MM.1S (cell line): Measurements from ENCODE around the gene KCNIP4.

ENCODE experiments used
- EZH2 ChIP-seq: fragments of 300-600 bp; sonication (generic); optimal IDR thresholded peaks from 2 replicates; pipeline ENCODE3; 2017; ENCODE audit warnings: low read depth, mild to moderate bottlenecking, antibody characterized with exemption, low read length, mixed read lengths
- TF ChIP-seq, protein P1 (sequence below): fragments of 300-600 bp; sonication (generic); IDR thresholded peaks from 2 replicates; pipeline ENCODE4 v1.5.1; 2016; ENCODE audit warnings: antibody characterized with exemption, low read length, mixed read lengths

DNA sequence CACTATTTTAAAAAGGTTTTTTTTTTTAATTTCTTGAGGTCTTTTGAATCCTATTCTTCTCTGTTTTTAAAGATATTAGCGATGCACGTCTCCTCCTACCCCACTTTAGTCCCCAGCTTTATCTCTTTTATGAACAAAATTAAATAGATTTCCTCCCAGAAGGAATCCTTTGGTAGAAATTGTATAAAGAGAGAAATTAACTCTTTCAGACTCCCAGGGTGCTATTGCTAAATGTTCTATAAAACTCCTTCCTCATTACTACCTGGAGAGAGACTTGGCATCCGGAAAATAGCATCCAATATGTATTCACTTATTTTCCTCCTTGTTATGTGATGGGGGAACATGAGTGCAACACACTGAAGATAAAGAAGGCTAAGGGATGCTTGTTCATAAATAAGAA, 1264.8 kb downstream of the KCNIP4 start:
- TF ChIP-seq, protein P1, sequence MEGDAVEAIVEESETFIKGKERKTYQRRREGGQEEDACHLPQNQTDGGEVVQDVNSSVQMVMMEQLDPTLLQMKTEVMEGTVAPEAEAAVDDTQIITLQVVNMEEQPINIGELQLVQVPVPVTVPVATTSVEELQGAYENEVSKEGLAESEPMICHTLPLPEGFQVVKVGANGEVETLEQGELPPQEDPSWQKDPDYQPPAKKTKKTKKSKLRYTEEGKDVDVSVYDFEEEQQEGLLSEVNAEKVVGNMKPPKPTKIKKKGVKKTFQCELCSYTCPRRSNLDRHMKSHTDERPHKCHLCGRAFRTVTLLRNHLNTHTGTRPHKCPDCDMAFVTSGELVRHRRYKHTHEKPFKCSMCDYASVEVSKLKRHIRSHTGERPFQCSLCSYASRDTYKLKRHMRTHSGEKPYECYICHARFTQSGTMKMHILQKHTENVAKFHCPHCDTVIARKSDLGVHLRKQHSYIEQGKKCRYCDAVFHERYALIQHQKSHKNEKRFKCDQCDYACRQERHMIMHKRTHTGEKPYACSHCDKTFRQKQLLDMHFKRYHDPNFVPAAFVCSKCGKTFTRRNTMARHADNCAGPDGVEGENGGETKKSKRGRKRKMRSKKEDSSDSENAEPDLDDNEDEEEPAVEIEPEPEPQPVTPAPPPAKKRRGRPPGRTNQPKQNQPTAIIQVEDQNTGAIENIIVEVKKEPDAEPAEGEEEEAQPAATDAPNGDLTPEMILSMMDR: no peak
- TF ChIP-seq EZH2: no peak
